Measurements from ENCODE around the gene MMP24OS. TPM values are rescaled to one million over a fixed set of nuclear protein-coding genes. Genes with fewer than 3 reads are reported as not detected.

Gene MMP24OS
- total and polyA plus RNA-seq, 4 donors, result 5.2 to 16.0 (median 10.3) TPM

DNA sequence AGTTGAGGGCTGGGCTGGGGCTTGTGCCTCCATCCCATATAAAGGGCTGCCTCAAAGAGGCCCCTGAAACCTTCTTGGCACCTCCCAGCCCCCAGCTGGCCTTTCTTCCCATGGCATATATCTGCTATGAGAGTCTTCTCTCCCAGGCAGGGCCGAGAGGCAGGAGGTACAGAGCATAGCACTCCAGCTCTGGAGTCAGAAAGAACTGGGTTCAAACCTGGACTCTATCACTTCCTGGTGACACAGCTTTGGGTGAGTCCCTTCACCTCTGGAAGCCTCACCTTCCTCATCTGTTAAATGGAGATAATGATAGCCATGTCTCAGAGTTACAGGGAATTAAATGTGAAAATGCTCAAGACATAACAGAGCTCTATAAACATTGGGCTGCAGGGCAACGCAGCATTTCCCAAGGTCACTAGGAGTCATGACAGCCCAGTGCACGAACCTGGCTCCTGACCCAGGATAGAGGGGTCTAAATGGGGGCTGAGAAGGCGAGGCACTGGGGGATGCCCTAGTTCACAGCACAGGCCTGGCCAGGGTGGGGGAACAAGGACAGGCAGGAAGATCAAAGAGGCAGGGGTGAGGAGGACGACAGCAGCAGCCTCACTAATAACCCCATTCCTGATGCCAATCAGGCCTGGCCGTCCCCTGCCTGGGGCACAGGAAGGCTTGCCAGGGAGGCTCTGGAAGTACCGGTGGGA is 12.4 kb upstream of the MMP24OS start:
- no peaks in the 10 kb centered on the region for H3K27me3 ChIP-seq (ENCODE audit: control insufficient read depth in 4 of 4, insufficient read depth in 4 of 4, low read length in 3 of 4)
- 79% methylated on average over 7 of the region's 7 CpGs for WGBS
- peaks cover 6 to 17% (median 14%) of the 10 kb centered on the region in 4 donors for H3K4me1 ChIP-seq (ENCODE audit: control insufficient read depth in 4 of 4, insufficient read depth in 4 of 4, low read length in 3 of 4)
- H3K36me3 ChIP-seq (ENCODE audit: control insufficient read depth in 4 of 4, insufficient read depth in 3 of 4, low read depth in 1 of 4, low read length in 3 of 4), result no peaks in the 10 kb centered on the region
- DNase-seq (ENCODE audit: low spot score), result no peak
- H3K4me3 ChIP-seq (ENCODE audit: low read depth in 1 of 3, low read length in 3 of 3), result no peak overlapping the region
- H3K9ac ChIP-seq (ENCODE audit: low read depth in 1 of 2, low read length in 2 of 2), result no peak overlapping the region
- TF ChIP-seq, protein P1, sequence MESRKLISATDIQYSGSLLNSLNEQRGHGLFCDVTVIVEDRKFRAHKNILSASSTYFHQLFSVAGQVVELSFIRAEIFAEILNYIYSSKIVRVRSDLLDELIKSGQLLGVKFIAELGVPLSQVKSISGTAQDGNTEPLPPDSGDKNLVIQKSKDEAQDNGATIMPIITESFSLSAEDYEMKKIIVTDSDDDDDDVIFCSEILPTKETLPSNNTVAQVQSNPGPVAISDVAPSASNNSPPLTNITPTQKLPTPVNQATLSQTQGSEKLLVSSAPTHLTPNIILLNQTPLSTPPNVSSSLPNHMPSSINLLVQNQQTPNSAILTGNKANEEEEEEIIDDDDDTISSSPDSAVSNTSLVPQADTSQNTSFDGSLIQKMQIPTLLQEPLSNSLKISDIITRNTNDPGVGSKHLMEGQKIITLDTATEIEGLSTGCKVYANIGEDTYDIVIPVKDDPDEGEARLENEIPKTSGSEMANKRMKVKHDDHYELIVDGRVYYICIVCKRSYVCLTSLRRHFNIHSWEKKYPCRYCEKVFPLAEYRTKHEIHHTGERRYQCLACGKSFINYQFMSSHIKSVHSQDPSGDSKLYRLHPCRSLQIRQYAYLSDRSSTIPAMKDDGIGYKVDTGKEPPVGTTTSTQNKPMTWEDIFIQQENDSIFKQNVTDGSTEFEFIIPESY (IDR thresholded peaks at IDR 0.05), result no peak
- no peak for TF ChIP-seq FOXA1 (IDR thresholded peaks at IDR 0.05)
- no peak for TF ChIP-seq HNF4G (IDR thresholded peaks at IDR 0.05)
- TF ChIP-seq HNF4A (conservative IDR thresholded peaks at IDR 0.05), result no peak
- TF ChIP-seq, protein P2, sequence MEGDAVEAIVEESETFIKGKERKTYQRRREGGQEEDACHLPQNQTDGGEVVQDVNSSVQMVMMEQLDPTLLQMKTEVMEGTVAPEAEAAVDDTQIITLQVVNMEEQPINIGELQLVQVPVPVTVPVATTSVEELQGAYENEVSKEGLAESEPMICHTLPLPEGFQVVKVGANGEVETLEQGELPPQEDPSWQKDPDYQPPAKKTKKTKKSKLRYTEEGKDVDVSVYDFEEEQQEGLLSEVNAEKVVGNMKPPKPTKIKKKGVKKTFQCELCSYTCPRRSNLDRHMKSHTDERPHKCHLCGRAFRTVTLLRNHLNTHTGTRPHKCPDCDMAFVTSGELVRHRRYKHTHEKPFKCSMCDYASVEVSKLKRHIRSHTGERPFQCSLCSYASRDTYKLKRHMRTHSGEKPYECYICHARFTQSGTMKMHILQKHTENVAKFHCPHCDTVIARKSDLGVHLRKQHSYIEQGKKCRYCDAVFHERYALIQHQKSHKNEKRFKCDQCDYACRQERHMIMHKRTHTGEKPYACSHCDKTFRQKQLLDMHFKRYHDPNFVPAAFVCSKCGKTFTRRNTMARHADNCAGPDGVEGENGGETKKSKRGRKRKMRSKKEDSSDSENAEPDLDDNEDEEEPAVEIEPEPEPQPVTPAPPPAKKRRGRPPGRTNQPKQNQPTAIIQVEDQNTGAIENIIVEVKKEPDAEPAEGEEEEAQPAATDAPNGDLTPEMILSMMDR (IDR thresholded peaks at IDR 0.05; ENCODE audit: low read depth, low read length, missing input control), result no peak
- no peak for TF ChIP-seq RXRA (IDR thresholded peaks at IDR 0.05)
- TF ChIP-seq FOXA2 (IDR thresholded peaks at IDR 0.05), result no peak
- TF ChIP-seq, protein P3, sequence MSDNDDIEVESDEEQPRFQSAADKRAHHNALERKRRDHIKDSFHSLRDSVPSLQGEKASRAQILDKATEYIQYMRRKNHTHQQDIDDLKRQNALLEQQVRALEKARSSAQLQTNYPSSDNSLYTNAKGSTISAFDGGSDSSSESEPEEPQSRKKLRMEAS (IDR thresholded peaks at IDR 0.05), result no peak
- TF ChIP-seq TAF1 (conservative IDR thresholded peaks at IDR 0.05), result no peak
- no peak for TF ChIP-seq RAD21 (IDR thresholded peaks at IDR 0.05)
- no peak for TF ChIP-seq SP1 (IDR thresholded peaks at IDR 0.05)
- no peak overlapping the region for H3K27ac ChIP-seq (ENCODE audit: low read depth in 1 of 2, low read length in 2 of 2)
- no peaks in the 10 kb centered on the region for H3K9me3 ChIP-seq (ENCODE audit: control insufficient read depth in 4 of 4, low read length in 3 of 4)

DNA sequence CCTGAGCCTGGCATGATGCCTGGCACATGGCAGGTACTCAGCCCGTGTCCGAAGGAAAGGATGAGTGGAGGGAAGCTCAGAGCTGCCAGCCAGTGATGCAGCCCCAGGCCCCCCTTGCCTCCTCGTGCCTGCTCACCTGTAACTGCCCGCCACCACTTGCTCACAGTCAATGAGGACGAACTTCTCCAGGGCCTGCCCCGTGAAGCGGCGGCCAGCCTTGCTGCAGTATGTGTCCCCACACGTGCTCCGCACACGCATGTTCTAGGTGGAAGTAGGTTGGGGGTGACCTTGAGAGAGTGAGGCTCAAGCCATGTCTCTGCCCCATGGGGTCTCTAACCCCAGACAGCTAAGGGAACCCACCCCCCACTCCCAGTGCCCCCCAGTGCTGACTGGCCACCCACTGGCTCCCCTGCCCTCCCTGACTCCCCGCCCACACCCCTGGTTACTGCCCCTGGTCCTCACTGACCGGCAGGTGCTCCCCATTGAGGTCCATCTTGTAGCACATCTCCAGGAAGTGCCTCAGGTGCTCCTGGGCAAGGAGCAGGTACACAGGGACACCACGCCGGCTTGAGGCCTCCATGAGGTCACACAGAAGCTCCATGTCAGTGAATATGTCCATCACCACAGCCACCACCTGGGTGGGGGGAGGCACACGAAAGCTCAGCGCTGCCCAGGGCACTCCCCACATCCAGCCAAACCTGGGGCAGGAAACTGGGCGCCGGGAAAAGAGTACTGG is 10.6 kb upstream of the MMP24OS start:
- no peak for TF ChIP-seq EGR1 (IDR thresholded peaks at IDR 0.05; ENCODE audit: low read depth in 2 of 2)
- no peak for TF ChIP-seq GABPA (IDR thresholded peaks at IDR 0.05 in 1 of 2, conservative IDR thresholded peaks at IDR 0.05 in 1 of 2)
- no peak for TF ChIP-seq JUND (IDR thresholded peaks at IDR 0.05)
- DNase-seq (ENCODE audit: low spot score), result no peak

More for the DNA sequence above, 10.6 kb upstream of the MMP24OS start:
- Histone ChIP-seq H3K4me3 (ENCODE audit: low read depth in 1 of 3, low read length in 3 of 3) (no peak overlapping the region), H3K4me1 (ENCODE audit: control insufficient read depth in 4 of 4, insufficient read depth in 4 of 4, low read length in 3 of 4) (peaks cover 6 to 28% (median 23%) of the 10 kb centered on the region in 4 donors), H3K27me3 (ENCODE audit: control insufficient read depth in 4 of 4, insufficient read depth in 4 of 4, low read length in 3 of 4) (no peaks in the 10 kb centered on the region), H3K36me3 (ENCODE audit: control insufficient read depth in 4 of 4, insufficient read depth in 3 of 4, low read depth in 1 of 4, low read length in 3 of 4) (no peaks in the 10 kb centered on the region), H3K9me3 (ENCODE audit: control insufficient read depth in 4 of 4, low read length in 3 of 4) (no peaks in the 10 kb centered on the region), H3K27ac (ENCODE audit: low read depth in 1 of 2, low read length in 2 of 2) (no peak overlapping the region), H3K9ac (ENCODE audit: low read depth in 1 of 2, low read length in 2 of 2) (no peak overlapping the region)
- 92% methylated on average over 19 of the region's 19 CpGs for WGBS
